ENCODE measurements around the gene OR6J1. TPM values are rescaled to one million over a fixed set of nuclear protein-coding genes. Genes with fewer than 3 reads are reported as not detected.

Gene OR6J1
- total and polyA plus RNA-seq, 2 of the 8 experiments (the other 6 are each of a cell fraction or from before 2014, with no cell fraction given): not detected

GRCh38 chr14:22646570-22647254 is 2.6 kb upstream of the OR6J1 start (continued):
- TF ChIP-seq FOSL1 (IDR thresholded peaks at IDR 0.05; ENCODE audit: insufficient read depth, low read depth, low read length): no peak
- TF ChIP-seq CREB1 (IDR thresholded peaks at IDR 0.05): no peak
